Liver (tissue), 9 donors: ENCODE data around the gene CHKB. TPM values are rescaled to one million over a fixed set of nuclear protein-coding genes. Genes with fewer than 3 reads are reported as not detected.

ENCODE experiments used
- DNase-seq: peaks from one replicate; pipeline ENCODE4 v3.0.0-alpha.2; 2017; ENCODE audit warnings: low spot score
- H3K27ac ChIP-seq, 2 donors: one replicate each; pipeline ENCODE4 v1.7.0; 2013; ENCODE audit warnings: inconsistent platforms in 2 of 2, low read length in 2 of 2, control low read depth in 1 of 2, low read depth in 1 of 2, mild to moderate bottlenecking in 1 of 2
- H3K27me3 ChIP-seq, 4 donors: one replicate each; pipeline versions ENCODE4 v1.6.1 to v1.7.0; 2013; ENCODE audit warnings: low read length in 3 of 4, inconsistent platforms in 1 of 4, mild to moderate bottlenecking in 1 of 4, moderate library complexity in 1 of 4; ENCODE audit not compliant: control insufficient read depth in 4 of 4, insufficient read depth in 4 of 4
- H3K36me3 ChIP-seq, 4 donors: one replicate each; pipeline versions ENCODE4 v1.6.1 to v1.7.0; 2013; ENCODE audit warnings: low read length in 3 of 4, mild to moderate bottlenecking in 3 of 4, low read depth in 1 of 4, moderate library complexity in 1 of 4; ENCODE audit not compliant: control insufficient read depth in 4 of 4, insufficient read depth in 3 of 4
- H3K4me1 ChIP-seq, 4 donors: one replicate each; pipeline versions ENCODE4 v1.6.1 to v1.7.0; 2013; ENCODE audit warnings: low read length in 3 of 4, mild to moderate bottlenecking in 3 of 4, moderate library complexity in 1 of 4; ENCODE audit not compliant: control insufficient read depth in 4 of 4, insufficient read depth in 4 of 4
- H3K4me3 ChIP-seq, 3 donors: one replicate each; pipeline versions ENCODE4 v1.6.1 to v1.7.0; 2013; ENCODE audit warnings: low read length in 3 of 3, control low read depth in 1 of 3, low read depth in 1 of 3, mild to moderate bottlenecking in 1 of 3
- H3K9ac ChIP-seq, 2 donors: one replicate each; pipeline ENCODE4 v1.7.0; 2013; ENCODE audit warnings: low read length in 2 of 2, mild to moderate bottlenecking in 2 of 2, moderate library complexity in 2 of 2, control low read depth in 1 of 2, low read depth in 1 of 2
- H3K9me3 ChIP-seq, 4 donors: one replicate each; pipeline versions ENCODE4 v1.6.1 to v1.7.0; 2013; ENCODE audit warnings: low read length in 3 of 4; ENCODE audit not compliant: control insufficient read depth in 4 of 4
- ATF3 ChIP-seq: IDR thresholded peaks from 2 replicates; pipeline ENCODE4 v1.6.1; 2016; ENCODE audit warnings: antibody characterized with exemption
- EGR1 ChIP-seq, 2 donors: IDR thresholded peaks; 2 replicates each; pipeline ENCODE4 v1.6.1; 2016 to 2018; ENCODE audit warnings: antibody characterized with exemption in 2 of 2, low read depth in 2 of 2
- FOXA1 ChIP-seq: IDR thresholded peaks from 2 replicates; pipeline ENCODE4 v1.6.1; 2016; ENCODE audit warnings: antibody characterized with exemption
- FOXA2 ChIP-seq: IDR thresholded peaks from 2 replicates; pipeline ENCODE4 v1.6.1; 2016; ENCODE audit warnings: antibody characterized with exemption
- GABPA ChIP-seq, 2 donors: IDR thresholded peaks in 1 of 2; conservative IDR thresholded peaks in 1 of 2; 2 replicates each; pipeline ENCODE4 v1.6.1; 2016; ENCODE audit warnings: antibody characterized with exemption in 2 of 2, mild to moderate bottlenecking in 1 of 2, moderate library complexity in 1 of 2
- HNF4A ChIP-seq, 2 donors: conservative IDR thresholded peaks; 2 replicates each; pipeline ENCODE4 v1.6.1; 2016; ENCODE audit warnings: antibody characterized with exemption in 2 of 2, mild to moderate bottlenecking in 2 of 2
- HNF4G ChIP-seq: IDR thresholded peaks from 2 replicates; pipeline ENCODE4 v1.6.1; 2016; ENCODE audit warnings: antibody characterized with exemption
- JUND ChIP-seq, 2 donors: IDR thresholded peaks; 2 replicates each; pipeline ENCODE4 v1.6.1; 2016; ENCODE audit warnings: antibody characterized with exemption in 2 of 2
- NR2F2 ChIP-seq: IDR thresholded peaks from 2 replicates; pipeline ENCODE4 v1.6.1; 2016; ENCODE audit warnings: antibody characterized with exemption
- RAD21 ChIP-seq, 2 donors: IDR thresholded peaks; 2 replicates each; pipeline ENCODE4 v1.6.1; 2016; ENCODE audit warnings: antibody characterized with exemption in 2 of 2, mild to moderate bottlenecking in 2 of 2
- RXRA ChIP-seq, 2 donors: IDR thresholded peaks; 2 replicates each; pipeline ENCODE4 v1.6.1; 2017 to 2018; ENCODE audit warnings: antibody characterized with exemption in 2 of 2, mild to moderate bottlenecking in 1 of 2
- SP1 ChIP-seq: IDR thresholded peaks from 2 replicates; pipeline ENCODE4 v1.6.1; 2018; ENCODE audit warnings: antibody characterized with exemption, mild to moderate bottlenecking
- TAF1 ChIP-seq: conservative IDR thresholded peaks from 2 replicates; pipeline ENCODE4 v1.6.1; 2016; ENCODE audit warnings: antibody characterized with exemption, mild to moderate bottlenecking
- YY1 ChIP-seq: IDR thresholded peaks from 2 replicates; pipeline ENCODE4 v1.6.1; 2016; ENCODE audit warnings: antibody characterized with exemption, mild to moderate bottlenecking
- WGBS: extraction: QIAGEN DNeasy Blood & Tissue Kit; methylation state at CpG from one replicate; pipeline ENCODE4 v1.1.7; 2013; 5-methylcytosine and 5-hydroxymethylcytosine counted together
- polyA plus RNA-seq, 2 donors: library from polyadenylated mRNA; stranded (reverse) in 1 of 2; unstranded in 1 of 2; fragments of 200-250 nt in 1 of 2; fragments of >200 nt in 1 of 2; fragmentation: Nextera tagmentation in 1 of 2; extraction: Ambion mirVana in 1 of 2; gene quantifications; one replicate each; pipeline versions ENCODE4 v1.2.1 to v1.2.3, GENCODE V29; 2013 to 2015
- total RNA-seq, 2 donors: library from RNA; depleted of rRNA; stranded (reverse); fragments of >200 nt; gene quantifications; one replicate each; pipeline ENCODE4 v1.2.3, GENCODE V29; 2014
- TF ChIP-seq, protein P1 (sequence below): IDR thresholded peaks from 2 replicates; pipeline ENCODE4 v1.6.1; 2016; ENCODE audit warnings: antibody characterized with exemption, mild to moderate bottlenecking
- TF ChIP-seq, protein P2 (sequence below): fragments of 150-350 bp; IDR thresholded peaks from 2 replicates; pipeline ENCODE4 v1.5.1; 2017; ENCODE audit warnings: improper control_type of control experiment, low read depth, low read length; ENCODE audit not compliant: missing input control
- TF ChIP-seq, protein P3 (sequence below): IDR thresholded peaks from 2 replicates; pipeline ENCODE4 v1.6.1; 2016; ENCODE audit warnings: antibody characterized with exemption
- donor health status: healthy.
- donor health status: healthy.
- donor health status: healthy.
- donor health status: healthy.
- donor health status: healthy.

CHKB gene
- total and polyA plus RNA-seq, 4 donors, result 17.9 to 24.2 (median 20.6) TPM

- H3K27ac ChIP-seq, result peak overlapping the region; percentile 32 to 70
These were observed 30.8 kb upstream of the CHKB start for GRCh38 chr22:50613291-50613981.

GRCh38 chr22:50612528-50613221 lies 30.0 kb upstream of the CHKB start:
- Histone ChIP-seq H3K9me3 (no peaks in the 10 kb centered on the region), H3K9ac (no peak overlapping the region), H3K4me1 (peaks cover 5 to 11% (median 7%) of the 10 kb centered on the region in 4 donors), H3K27ac (no peak overlapping the region), H3K36me3 (no peaks in the 10 kb centered on the region), H3K4me3 (no peak overlapping the region), H3K27me3 (no peaks in the 10 kb centered on the region)
- WGBS, result 51% methylated on average over 31 of the region's 31 CpGs
- DNase-seq, result no peak
- TF ChIP-seq EGR1 (IDR thresholded peaks at IDR 0.05; ENCODE audit: low read depth in 2 of 2), result no peak
- no peak for TF ChIP-seq HNF4A (conservative IDR thresholded peaks at IDR 0.05)
- TF ChIP-seq, protein P1, sequence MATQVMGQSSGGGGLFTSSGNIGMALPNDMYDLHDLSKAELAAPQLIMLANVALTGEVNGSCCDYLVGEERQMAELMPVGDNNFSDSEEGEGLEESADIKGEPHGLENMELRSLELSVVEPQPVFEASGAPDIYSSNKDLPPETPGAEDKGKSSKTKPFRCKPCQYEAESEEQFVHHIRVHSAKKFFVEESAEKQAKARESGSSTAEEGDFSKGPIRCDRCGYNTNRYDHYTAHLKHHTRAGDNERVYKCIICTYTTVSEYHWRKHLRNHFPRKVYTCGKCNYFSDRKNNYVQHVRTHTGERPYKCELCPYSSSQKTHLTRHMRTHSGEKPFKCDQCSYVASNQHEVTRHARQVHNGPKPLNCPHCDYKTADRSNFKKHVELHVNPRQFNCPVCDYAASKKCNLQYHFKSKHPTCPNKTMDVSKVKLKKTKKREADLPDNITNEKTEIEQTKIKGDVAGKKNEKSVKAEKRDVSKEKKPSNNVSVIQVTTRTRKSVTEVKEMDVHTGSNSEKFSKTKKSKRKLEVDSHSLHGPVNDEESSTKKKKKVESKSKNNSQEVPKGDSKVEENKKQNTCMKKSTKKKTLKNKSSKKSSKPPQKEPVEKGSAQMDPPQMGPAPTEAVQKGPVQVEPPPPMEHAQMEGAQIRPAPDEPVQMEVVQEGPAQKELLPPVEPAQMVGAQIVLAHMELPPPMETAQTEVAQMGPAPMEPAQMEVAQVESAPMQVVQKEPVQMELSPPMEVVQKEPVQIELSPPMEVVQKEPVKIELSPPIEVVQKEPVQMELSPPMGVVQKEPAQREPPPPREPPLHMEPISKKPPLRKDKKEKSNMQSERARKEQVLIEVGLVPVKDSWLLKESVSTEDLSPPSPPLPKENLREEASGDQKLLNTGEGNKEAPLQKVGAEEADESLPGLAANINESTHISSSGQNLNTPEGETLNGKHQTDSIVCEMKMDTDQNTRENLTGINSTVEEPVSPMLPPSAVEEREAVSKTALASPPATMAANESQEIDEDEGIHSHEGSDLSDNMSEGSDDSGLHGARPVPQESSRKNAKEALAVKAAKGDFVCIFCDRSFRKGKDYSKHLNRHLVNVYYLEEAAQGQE, result no peak
- TF ChIP-seq HNF4G, result no peak
- no peak for TF ChIP-seq FOXA2
- TF ChIP-seq SP1, result no peak
- TF ChIP-seq TAF1, result no peak
- no peak for TF ChIP-seq ATF3
- TF ChIP-seq, protein P2, sequence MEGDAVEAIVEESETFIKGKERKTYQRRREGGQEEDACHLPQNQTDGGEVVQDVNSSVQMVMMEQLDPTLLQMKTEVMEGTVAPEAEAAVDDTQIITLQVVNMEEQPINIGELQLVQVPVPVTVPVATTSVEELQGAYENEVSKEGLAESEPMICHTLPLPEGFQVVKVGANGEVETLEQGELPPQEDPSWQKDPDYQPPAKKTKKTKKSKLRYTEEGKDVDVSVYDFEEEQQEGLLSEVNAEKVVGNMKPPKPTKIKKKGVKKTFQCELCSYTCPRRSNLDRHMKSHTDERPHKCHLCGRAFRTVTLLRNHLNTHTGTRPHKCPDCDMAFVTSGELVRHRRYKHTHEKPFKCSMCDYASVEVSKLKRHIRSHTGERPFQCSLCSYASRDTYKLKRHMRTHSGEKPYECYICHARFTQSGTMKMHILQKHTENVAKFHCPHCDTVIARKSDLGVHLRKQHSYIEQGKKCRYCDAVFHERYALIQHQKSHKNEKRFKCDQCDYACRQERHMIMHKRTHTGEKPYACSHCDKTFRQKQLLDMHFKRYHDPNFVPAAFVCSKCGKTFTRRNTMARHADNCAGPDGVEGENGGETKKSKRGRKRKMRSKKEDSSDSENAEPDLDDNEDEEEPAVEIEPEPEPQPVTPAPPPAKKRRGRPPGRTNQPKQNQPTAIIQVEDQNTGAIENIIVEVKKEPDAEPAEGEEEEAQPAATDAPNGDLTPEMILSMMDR, result no peak
- TF ChIP-seq GABPA (IDR thresholded peaks at IDR 0.05 in 1 of 2, conservative IDR thresholded peaks at IDR 0.05 in 1 of 2), result no peak
- TF ChIP-seq, protein P3, sequence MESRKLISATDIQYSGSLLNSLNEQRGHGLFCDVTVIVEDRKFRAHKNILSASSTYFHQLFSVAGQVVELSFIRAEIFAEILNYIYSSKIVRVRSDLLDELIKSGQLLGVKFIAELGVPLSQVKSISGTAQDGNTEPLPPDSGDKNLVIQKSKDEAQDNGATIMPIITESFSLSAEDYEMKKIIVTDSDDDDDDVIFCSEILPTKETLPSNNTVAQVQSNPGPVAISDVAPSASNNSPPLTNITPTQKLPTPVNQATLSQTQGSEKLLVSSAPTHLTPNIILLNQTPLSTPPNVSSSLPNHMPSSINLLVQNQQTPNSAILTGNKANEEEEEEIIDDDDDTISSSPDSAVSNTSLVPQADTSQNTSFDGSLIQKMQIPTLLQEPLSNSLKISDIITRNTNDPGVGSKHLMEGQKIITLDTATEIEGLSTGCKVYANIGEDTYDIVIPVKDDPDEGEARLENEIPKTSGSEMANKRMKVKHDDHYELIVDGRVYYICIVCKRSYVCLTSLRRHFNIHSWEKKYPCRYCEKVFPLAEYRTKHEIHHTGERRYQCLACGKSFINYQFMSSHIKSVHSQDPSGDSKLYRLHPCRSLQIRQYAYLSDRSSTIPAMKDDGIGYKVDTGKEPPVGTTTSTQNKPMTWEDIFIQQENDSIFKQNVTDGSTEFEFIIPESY, result no peak
- TF ChIP-seq JUND (IDR thresholded peaks at IDR 0.05), result no peak
- no peak for TF ChIP-seq YY1

More at GRCh38 chr22:50613291-50613981, 30.8 kb upstream of the CHKB start:
- H3K9me3 ChIP-seq, result no peaks in the 10 kb centered on the region
- H3K36me3 ChIP-seq, result no peaks in the 10 kb centered on the region
- 44% methylated on average over 22 of the region's 22 CpGs for WGBS
- no peaks in the 10 kb centered on the region for H3K27me3 ChIP-seq
- H3K9ac ChIP-seq, result peak overlapping the region in 1 of 2 donors; percentile 20
- H3K4me3 ChIP-seq, result no peak overlapping the region
- no peak for DNase-seq
- TF ChIP-seq, protein P1, result peak; percentile 76
- TF ChIP-seq SP1, result peak; percentile 73
- peak in 1 of 2 donors; percentile 65 for TF ChIP-seq RAD21 (IDR thresholded peaks at IDR 0.05)
- peak; percentile 63 for TF ChIP-seq FOXA2
- TF ChIP-seq TAF1, result no peak
- peak; percentile 27 to 50 for TF ChIP-seq HNF4A (conservative IDR thresholded peaks at IDR 0.05)
- TF ChIP-seq NR2F2, result no peak
- no peak for TF ChIP-seq JUND (IDR thresholded peaks at IDR 0.05)
- peak; percentile 71 for TF ChIP-seq FOXA1
- TF ChIP-seq RXRA (IDR thresholded peaks at IDR 0.05), result peak; percentile 91 to 95
- TF ChIP-seq GABPA (IDR thresholded peaks at IDR 0.05 in 1 of 2, conservative IDR thresholded peaks at IDR 0.05 in 1 of 2), result peak in 1 of 2 donors; percentile 63
- H3K4me1 ChIP-seq, result peaks cover 5 to 11% (median 7%) of the 10 kb centered on the region in 4 donors
